ENCODE data around the gene CFAP210. TPM values are rescaled to one million over a fixed set of nuclear protein-coding genes. Genes with fewer than 3 reads are reported as not detected.

CFAP210 gene
- total RNA-seq, 6 experiments from 2014 or later = 0.10 to 0.19 (median 0.13) TPM; not detected in 2

DNA sequence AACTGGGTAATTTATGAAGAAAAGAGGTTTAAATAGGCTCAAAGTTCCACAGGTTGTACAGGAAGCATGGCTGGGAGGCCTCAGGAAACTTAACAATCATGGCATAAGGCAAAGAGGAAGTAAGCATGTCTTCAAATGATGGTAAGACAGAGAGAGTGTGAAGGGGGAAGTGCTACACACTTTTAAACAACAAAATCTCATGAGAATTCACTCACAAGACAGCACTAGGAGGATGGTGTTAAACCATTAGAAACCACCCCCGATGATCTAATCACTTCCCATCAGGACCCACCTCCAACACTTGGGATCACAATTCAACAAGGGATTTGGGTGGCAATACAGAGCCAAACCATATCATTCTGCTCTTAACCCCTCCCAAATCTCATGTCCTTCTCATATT is 34.9 kb downstream of the CFAP210 start:
- Mint-ChIP-seq H3K27me3 (ENCODE audit: insufficient read depth) (no peaks in the 10 kb centered on the region; the same call in 1 of the 2 replicates), H3K27ac (no peak overlapping the region), H3K4me3 (no peak overlapping the region), H3K4me1 (ENCODE audit: low read depth) (peaks cover 1% of the 10 kb centered on the region), H3K9me3 (no peaks in the 10 kb centered on the region), H3K36me3 (ENCODE audit: low read depth) (no peaks in the 10 kb centered on the region)
- TF ChIP-seq CTCF (IDR thresholded peaks at IDR 0.05) = no peak
- DNase-seq = no peak

DNA sequence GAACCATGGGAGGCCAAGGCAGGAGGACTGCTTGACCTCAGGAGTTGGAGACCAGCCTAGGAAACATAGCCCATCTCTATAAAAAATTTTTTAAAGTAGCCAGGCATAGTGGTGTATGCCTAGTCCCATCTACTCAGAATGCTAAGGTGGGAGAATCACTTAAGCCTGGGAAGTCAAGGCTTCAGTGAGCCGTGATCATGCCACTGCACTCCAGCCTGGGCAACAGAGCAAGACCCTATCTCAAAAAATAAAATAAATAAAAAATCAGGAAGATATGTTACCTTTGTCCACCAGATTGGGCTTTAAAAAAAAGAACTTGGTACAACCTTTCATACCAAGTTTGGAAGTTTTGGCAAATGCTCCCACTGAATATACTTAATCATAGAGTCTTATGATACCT is 35.3 kb downstream of the CFAP210 start:
- Mint-ChIP-seq H3K4me1 (ENCODE audit: low read depth) (no peaks in the 10 kb centered on the region), H3K27me3 (ENCODE audit: insufficient read depth) (no peaks in the 10 kb centered on the region; the same call in 1 of the 2 replicates), H3K36me3 (ENCODE audit: low read depth) (no peaks in the 10 kb centered on the region), H3K4me3 (no peak overlapping the region), H3K9me3 (no peaks in the 10 kb centered on the region), H3K27ac (no peak overlapping the region)
- no peak for DNase-seq
- no peak for TF ChIP-seq CTCF (IDR thresholded peaks at IDR 0.05)

DNA sequence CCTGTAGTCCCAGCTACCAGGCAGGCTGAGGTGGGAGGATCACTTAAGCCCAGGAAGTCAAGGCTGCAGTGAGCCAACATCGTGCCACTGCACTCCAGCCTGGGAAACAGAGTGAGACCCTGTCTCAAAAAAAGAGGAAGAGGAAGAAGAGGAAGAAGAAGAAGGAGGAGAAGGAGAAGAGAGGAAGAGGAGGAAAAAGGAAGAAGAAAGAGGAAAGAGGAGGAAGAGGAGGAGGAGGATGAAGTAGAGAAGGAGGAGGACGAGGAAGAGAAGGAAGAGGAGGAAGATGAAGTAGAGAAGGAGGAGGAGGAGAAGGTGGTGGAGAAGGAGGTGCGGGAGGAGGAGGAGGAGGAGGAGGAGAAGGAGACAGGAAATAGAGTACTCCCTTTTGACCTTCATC is 38.0 kb downstream of the CFAP210 start:
- no peak overlapping the region for H3K4me3 Mint-ChIP-seq
- no peaks in the 10 kb centered on the region; the same call in 1 of the 2 replicates for H3K27me3 Mint-ChIP-seq (ENCODE audit: insufficient read depth)
- no peaks in the 10 kb centered on the region for H3K9me3 Mint-ChIP-seq
- no peak for DNase-seq
- no peak overlapping the region for H3K27ac Mint-ChIP-seq
- no peaks in the 10 kb centered on the region for H3K4me1 Mint-ChIP-seq (ENCODE audit: low read depth)
- no peak for TF ChIP-seq CTCF (IDR thresholded peaks at IDR 0.05)
- H3K36me3 Mint-ChIP-seq (ENCODE audit: low read depth) = no peaks in the 10 kb centered on the region

GRCh38 chr2:169653636-169654035 is 40.6 kb downstream of the CFAP210 start:
- TF ChIP-seq CTCF (IDR thresholded peaks at IDR 0.05) = no peak
- Mint-ChIP-seq H3K4me1 (ENCODE audit: low read depth) (no peaks in the 10 kb centered on the region), H3K36me3 (ENCODE audit: low read depth) (no peaks in the 10 kb centered on the region), H3K27ac (no peak overlapping the region), H3K9me3 (no peaks in the 10 kb centered on the region), H3K4me3 (no peak overlapping the region), H3K27me3 (ENCODE audit: insufficient read depth) (peaks cover 2% of the 10 kb centered on the region)
- no peak for DNase-seq

GRCh38 chr2:169649278-169649677 is 44.9 kb downstream of the CFAP210 start:
- no peaks in the 10 kb centered on the region for H3K9me3 Mint-ChIP-seq

More at GRCh38 chr2:169649278-169649677, 44.9 kb downstream of the CFAP210 start:
- no peak overlapping the region for H3K27ac Mint-ChIP-seq
- H3K4me3 Mint-ChIP-seq = no peak overlapping the region
- DNase-seq = no peak
- no peaks in the 10 kb centered on the region for H3K36me3 Mint-ChIP-seq (ENCODE audit: low read depth)
- H3K27me3 Mint-ChIP-seq (ENCODE audit: insufficient read depth) = peaks cover 2% of the 10 kb centered on the region
- TF ChIP-seq CTCF (IDR thresholded peaks at IDR 0.05) = no peak
- H3K4me1 Mint-ChIP-seq (ENCODE audit: low read depth) = no peaks in the 10 kb centered on the region
